GM19043 (cell line): ENCODE measurements around the gene KCNA4.
"Not testable (repeated sequence)": the region's sequence is repeated elsewhere in the genome, so short reads cannot be mapped to it uniquely, and the experiment has no call there.

Source experiments
- ATAC-seq: cut with Tn5 transposase; IDR thresholded peaks from one replicate; pipeline ENCODE4 v1.9.1; 2021; ENCODE audit warnings: low read depth; ENCODE audit not compliant: unreplicated experiment

KCNA4 gene

GRCh38 chr11:30000986-30001750 lies 15.7 kb downstream of the KCNA4 start:
- no peak for ATAC-seq

GRCh38 chr11:29996016-29996415 lies 20.8 kb downstream of the KCNA4 start:
- ATAC-seq = no peak

- no peak for ATAC-seq
Observed at GRCh38 chr11:29989174-29989970, 27.5 kb downstream of the KCNA4 start.

- ATAC-seq = no peak
Observed at GRCh38 chr11:29985248-29985647, 31.6 kb downstream of the KCNA4 start.

GRCh38 chr11:29984544-29984943 lies 32.3 kb downstream of the KCNA4 start:
- no peak for ATAC-seq

GRCh38 chr11:29978549-29978948 lies 38.3 kb downstream of the KCNA4 start:
- ATAC-seq = no peak

- ATAC-seq = not testable (repeated sequence)
Observed at GRCh38 chr11:29975580-29975979, 41.2 kb downstream of the KCNA4 start.

- no peak for ATAC-seq
Observed at GRCh38 chr11:29963796-29964195, 53.0 kb downstream of the KCNA4 start.

GRCh38 chr11:29963036-29963435 lies 53.8 kb downstream of the KCNA4 start:
- no peak for ATAC-seq

- peak; percentile 67 for ATAC-seq
Observed at GRCh38 chr11:29962243-29962642, 54.6 kb downstream of the KCNA4 start.
